GM19351 (cell line): ENCODE measurements around the gene CD274.
A peak's percentile ranks its signal among the peaks of the same experiment; 100 is the strongest.
"Not testable (repeated sequence)": the region's sequence is repeated elsewhere in the genome, so short reads cannot be mapped to it uniquely, and the experiment has no call there.

Experiments
- ATAC-seq: cut with Tn5 transposase; IDR thresholded peaks from one replicate; pipeline ENCODE4 v1.9.1; 2021; ENCODE audit warnings: mild to moderate bottlenecking, moderate library complexity; ENCODE audit not compliant: unreplicated experiment

CD274 gene

GRCh38 chr9:5437254-5438216 is 12.8 kb upstream of the CD274 start, which contains the start of gene PLGRKT:
Gene PLGRKT, minus strand, starts transcription at chr9:5437925. Its CDS starts 5,948 bp downstream, at chr9:5431977.
- ATAC-seq, result peak; percentile 80

GRCh38 chr9:5438301-5439162 is 11.8 kb upstream of the CD274 start:
- ATAC-seq, result peak; percentile 67

- no peak for ATAC-seq
Observed at GRCh38 chr9:5440426-5440825, 9.9 kb upstream of the CD274 start.

- no peak for ATAC-seq
Observed at GRCh38 chr9:5441043-5441442, 9.3 kb upstream of the CD274 start.

GRCh38 chr9:5442400-5443011 is 7.8 kb upstream of the CD274 start:
- ATAC-seq, result no peak

- ATAC-seq, result no peak
Observed at GRCh38 chr9:5443850-5444249, 6.5 kb upstream of the CD274 start.

- ATAC-seq, result not testable (repeated sequence)
Observed at GRCh38 chr9:5445096-5445495, 5.2 kb upstream of the CD274 start.

- ATAC-seq, result no peak
Observed at GRCh38 chr9:5445886-5446285, 4.5 kb upstream of the CD274 start.

- no peak for ATAC-seq
Observed at GRCh38 chr9:5446451-5447236, 3.7 kb upstream of the CD274 start.

GRCh38 chr9:5447337-5447736 is 3.0 kb upstream of the CD274 start:
- no peak for ATAC-seq

GRCh38 chr9:5448016-5448415 is 2.3 kb upstream of the CD274 start:
- ATAC-seq, result no peak

GRCh38 chr9:5448461-5449435 is 1.6 kb upstream of the CD274 start:
- ATAC-seq, result no peak

- no peak for ATAC-seq
Observed at GRCh38 chr9:5449521-5450358, 602 bp upstream of the CD274 start.

GRCh38 chr9:5452286-5452609 is 1.9 kb downstream of the CD274 start:
- ATAC-seq, result no peak

- ATAC-seq, result no peak
Observed at GRCh38 chr9:5453004-5453403, 2.7 kb downstream of the CD274 start.

- no peak for ATAC-seq
Observed at GRCh38 chr9:5453673-5454072, 3.3 kb downstream of the CD274 start.

- peak; percentile 26 for ATAC-seq
Observed at GRCh38 chr9:5455181-5455580, 4.8 kb downstream of the CD274 start.

GRCh38 chr9:5459289-5459829 is 9.0 kb downstream of the CD274 start:
- ATAC-seq, result peak; percentile 63
